ENCODE results near the gene CFAP92.
"Not testable (repeated sequence)": the region's sequence is repeated elsewhere in the genome, so short reads cannot be mapped to it uniquely, and the experiment has no call there.

CFAP92 gene

DNA sequence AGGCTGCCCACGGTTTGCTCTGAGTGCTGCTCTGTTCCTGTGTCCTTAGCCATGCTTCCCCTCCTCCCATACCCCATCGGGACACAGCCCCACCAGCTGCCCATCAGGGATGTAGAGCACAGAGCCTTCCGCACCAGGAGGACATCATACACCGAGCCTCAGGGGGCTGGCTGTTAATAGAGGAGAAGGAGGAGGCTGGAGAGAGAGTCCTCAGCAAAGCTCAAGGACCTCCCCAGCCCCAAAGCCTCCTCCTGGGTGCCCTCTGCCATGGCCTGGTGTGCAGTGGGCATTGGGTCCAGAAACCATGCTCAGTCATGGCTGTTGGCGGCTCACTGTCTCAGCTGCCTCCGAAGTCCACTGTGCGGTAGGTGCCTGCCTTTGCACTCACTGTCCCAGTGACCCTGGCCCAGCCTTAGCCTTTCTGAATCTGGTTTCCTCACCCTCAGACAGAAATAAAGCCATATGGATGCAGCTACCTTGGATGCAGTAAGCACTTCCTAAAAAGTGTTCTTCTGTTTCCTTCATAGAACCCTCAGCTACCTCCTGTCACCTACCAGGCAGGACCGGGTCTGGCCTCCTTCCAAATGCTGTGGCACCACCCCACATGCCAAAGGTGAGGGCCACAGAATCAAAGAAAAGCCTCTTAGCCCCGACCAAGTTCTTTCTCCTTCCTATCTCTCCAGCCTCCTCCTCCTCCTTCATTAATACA is 60.5 kb downstream of the CFAP92 start:
- DNase-seq: no peak

GRCh38 chr3:128932516-128933212 is 61.2 kb downstream of the CFAP92 start:
- DNase-seq: no peak

- no peak for DNase-seq
These were observed 62.8 kb downstream of the CFAP92 start for GRCh38 chr3:128931046-128931445.

DNA sequence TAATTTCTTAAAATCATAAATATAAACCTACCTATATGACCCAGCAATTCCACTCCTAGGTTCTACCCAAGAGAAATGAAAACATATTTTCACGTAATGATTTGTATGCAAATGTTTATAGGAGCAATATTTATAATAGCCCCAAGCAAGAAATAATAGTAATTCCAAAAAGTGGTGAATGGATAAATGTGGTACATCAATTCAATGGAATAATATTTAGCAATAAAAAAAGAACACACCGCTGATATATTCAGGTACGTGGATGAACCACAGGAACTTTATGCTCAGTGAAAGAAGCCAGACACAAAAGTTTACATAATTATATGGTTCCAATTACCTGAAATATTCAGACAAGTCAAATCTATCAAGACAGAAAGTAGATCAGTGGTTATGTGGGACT is 64.5 kb downstream of the CFAP92 start:
- DNase-seq: no peak

DNA sequence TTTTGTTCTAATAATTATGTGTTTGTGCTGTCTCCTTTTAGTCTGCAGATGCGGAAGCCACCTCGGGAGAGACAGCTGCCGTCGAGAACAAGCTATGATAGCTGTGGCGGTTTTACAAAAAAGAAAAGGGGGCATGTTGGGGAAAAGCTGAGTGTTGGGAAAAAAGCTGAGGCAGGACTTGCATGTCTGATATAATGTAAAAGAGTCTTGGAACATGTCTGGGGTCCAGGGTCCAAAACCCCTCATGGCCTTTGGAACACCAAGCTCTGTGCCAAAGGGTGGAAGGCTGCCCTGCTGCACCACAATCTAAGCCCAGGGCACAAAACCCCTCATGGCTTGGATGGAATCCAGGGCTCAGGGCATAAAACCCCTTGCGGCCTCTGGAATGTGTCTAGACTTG is 69.9 kb downstream of the CFAP92 start:
- not testable (repeated sequence) for DNase-seq

- no peak for DNase-seq
These were observed 70.3 kb downstream of the CFAP92 start for GRCh38 chr3:128923576-128923975.

DNA sequence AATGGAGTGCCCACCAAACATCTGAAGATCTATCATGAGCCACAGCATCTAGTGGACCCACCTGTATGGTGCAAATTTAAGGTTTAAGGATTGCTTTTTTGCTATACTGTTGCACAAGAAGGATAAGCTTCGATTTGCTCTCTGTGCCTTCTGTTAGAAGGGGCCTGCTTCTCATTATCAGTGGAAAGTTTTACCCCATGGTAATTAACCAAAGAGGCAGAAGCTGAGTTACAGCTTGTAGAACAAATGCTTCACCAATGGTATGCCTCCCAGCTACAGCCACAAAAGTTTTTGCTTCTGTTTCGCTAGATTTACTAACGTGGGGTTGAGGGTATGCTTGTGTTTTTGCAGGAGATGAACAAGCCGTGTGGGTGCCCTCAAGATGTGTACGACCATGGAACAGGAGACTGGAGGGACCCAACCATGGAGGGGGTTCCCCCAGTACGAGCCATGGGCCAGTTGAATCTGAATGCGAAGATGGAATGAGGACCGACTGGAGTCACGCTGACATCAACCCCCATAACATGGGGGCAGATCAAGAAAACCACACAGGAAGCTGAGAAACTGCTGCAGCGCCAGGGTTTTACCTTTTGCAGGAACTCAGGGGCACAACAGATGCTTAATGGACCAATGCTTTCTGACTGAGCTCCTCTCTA is 70.9 kb downstream of the CFAP92 start:
- DNase-seq: no peak

- DNase-seq: no peak
These were observed 73.9 kb downstream of the CFAP92 start for GRCh38 chr3:128919988-128920387.

DNA sequence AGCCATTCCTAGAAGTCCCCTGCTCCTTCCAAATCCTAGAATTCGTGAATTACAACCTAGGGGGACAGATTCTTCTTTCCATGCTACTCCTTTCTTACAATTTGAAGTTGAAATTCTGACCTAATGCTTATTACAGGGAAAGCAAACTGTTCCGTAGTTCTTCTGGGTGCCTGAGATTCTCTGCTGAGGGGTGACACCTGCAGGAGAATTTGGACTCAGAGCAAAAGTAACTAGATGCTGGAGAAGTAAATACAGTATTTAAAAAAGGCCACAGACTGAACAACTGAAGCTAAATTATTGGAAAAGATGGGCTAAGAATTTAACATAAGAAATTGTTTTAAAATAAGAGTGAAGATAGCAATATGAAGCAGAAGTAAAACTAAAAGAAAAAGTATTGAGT is 76.6 kb downstream of the CFAP92 start:
- no peak for DNase-seq

DNA sequence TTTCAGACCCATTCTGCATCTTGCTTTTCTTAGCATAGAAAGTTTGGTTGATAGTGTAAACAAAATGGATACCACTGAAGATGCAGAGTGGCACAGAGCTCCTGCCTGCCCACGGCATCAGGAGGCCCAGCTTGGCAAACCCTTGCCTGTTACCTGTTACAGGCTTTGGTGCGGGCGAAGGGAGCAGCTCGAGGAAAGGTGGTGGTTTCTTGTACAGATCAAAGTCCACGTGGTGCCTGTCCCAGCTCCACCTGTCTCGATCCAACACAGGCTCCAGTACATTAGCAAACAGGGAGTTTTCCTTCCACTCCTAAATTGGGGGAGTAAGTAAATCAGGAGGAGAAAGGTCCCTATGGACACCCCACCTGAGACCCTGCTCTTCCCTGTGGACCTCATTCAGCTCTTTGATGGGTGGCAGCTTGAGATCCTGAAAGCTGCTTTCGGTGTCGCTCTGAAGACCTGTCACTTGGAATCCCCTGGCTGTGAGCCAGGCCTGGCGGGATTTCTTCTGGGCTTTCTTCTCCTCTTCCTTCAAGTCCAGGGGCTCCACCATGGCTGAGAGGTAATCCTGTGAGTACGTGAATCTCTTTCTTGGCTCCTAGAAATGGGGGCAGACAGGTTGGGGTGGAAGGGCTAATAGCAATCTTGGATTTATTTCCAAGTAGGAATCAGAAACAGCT is 78.8 kb downstream of the CFAP92 start:
- DNase-seq: no peak

- no peak for DNase-seq
These were observed 82.0 kb downstream of the CFAP92 start for GRCh38 chr3:128911911-128912310.

DNA sequence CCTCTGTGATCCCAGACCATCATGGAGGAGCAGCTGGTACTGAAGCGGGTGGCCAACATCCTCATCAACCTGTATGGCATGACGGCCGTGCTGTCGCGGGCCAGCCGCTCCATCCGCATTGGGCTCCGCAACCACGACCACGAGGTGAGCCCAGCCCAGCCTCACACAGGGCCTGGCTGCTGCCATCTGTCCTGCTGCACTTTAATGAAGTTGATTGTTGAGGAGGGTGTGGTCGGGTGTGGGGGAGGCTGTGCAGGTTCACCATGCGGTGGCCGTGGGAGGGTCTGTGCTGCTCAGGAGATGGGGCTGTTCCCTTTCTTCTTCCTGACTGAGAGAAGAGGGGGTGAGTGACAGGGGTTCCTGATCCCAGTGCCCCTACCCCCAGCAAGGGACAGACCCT is 83.9 kb downstream of the CFAP92 start:
- no peak for DNase-seq

GRCh38 chr3:128908951-128909350 is 84.9 kb downstream of the CFAP92 start:
- no peak for DNase-seq

DNA sequence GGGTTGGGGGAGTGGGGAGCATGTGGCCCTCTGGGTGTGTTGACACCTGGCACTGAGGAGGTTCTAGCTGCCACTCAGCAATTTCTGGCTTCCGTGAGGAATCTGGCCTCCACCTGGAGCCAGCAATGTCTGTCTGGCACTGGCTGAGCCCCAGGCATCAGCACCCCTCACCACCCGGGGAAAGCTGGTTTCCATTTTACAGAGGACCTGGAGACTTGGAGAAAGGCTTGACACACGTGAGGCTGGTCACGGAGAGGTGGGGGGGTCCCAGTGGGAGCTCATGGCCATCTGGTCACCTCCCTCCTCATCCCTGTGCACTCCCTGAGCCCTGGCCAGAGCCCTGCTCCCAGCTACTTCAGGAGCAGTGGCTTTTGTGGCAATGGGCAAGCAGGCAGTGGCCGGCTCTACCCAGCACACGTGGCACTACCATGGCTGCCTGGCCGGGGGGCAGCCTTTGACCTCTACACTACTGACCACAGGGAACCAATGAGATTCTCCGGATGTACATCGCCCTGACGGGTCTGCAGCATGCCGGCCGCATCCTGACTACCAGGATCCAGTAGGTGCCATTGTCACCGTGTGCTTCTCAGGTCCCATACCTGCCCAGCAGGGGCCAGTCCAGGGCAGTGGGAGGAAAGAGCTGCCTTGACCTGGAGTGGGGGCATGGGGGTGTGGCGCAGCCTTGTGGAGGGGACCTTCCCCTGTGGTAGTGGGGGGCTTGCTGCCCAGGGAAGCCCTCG is 86.0 kb downstream of the CFAP92 start:
- DNase-seq: no peak

GRCh38 chr3:128906804-128907525 is 86.9 kb downstream of the CFAP92 start:
- no peak for DNase-seq

DNA sequence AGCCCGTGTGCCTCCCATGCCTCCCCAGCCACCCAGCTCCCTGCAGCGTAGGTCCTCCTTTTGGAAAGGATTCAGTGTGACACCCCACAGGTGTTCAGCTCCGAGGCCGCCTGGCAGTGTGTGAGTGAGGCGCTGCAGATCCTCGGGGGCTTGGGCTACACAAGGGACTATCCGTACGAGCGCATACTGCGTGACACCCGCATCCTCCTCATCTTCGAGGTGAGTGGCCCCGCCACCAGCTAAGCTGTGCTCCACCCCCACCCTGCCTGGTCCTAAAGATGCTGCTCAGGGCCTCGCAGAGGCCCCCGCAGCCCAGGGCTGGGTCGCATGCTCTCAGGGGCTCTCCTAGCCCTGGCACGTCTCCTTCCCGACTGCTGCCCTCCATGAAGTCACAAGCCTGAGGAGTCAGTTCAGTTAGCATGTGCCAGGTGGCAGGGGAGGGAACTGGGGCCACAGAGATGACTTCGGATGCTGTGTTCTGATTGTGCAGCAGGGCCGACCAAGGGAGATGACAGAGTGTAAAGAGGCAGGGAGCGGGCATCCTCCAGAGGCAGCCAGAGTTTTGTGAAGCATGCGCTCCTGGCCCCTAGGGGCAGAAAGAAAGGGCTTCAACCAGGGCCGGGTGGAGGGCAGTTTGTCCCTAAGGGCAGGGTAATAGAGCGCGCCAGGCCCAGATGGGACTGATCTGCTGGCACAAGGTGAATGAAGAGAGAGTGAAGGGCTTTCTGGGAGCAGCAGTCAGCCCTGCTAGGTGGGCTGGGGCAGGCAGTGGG is 87.7 kb downstream of the CFAP92 start:
- no peak for DNase-seq

- no peak for DNase-seq
These were observed 90.4 kb downstream of the CFAP92 start for GRCh38 chr3:128903501-128903900.

GRCh38 chr3:128902426-128902825 is 91.5 kb downstream of the CFAP92 start:
- DNase-seq: no peak

DNA sequence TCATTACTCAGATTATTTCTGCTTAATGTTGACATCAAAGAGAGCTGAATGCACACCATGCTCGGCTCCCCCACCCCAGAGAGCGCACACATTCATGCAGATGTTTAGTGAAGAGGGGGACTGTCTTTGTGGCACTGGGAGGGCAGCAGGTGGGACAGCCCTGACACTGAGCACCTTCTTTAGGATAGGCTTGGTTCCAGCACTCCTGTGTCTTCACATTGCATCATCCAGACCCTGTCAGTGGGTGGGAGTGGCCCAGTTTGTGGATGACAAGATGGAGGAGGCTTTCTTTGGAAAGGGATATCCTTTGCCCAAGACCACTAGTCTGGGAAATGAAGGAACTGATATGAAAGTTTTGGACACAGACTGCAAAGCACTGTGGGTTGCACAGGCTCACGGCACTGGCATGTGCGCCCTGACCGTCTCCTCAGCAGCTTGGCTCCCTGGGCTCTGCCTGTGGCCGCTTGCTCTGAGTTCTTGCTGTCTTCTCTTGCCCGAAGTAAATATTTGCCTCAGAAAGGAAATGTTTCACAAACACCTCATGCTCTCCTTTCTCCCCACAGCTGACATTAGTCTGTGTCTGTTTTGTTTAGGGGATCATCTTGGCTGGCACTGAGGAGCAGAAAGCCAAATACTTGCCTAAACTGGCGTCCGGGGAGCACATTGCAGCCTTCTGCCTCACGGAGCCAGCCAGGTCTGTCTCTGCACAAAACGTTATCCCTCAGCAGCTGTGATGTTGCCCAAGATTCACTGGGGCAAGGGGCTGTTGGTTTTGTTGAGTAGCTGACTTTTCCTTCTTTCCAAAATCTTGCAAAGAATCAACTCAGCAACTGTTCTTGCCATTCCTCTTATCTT is 97.8 kb downstream of the CFAP92 start:
- DNase-seq: no peak

- DNase-seq: no peak
These were observed 104.6 kb downstream of the CFAP92 start for GRCh38 chr3:128889139-128889894.

Data from DMS79 treated with DMSO at 0.1 percent for 48 hours (cell line).